SH-SY5Y (cell line): ENCODE results near the gene ABCA12.

Source experiments
- GATA2 ChIP-seq: IDR thresholded peaks from 2 replicates; pipeline ENCODE4 v1.6.1; 2011; ENCODE audit warnings: mild to moderate bottlenecking, low read depth, low read length
- GATA3 ChIP-seq: IDR thresholded peaks from 2 replicates; pipeline ENCODE4 v1.6.1; 2011; ENCODE audit warnings: low read depth, mild to moderate bottlenecking, low read length, moderate library complexity

GRCh38 chr2:215160081-215160480 is 21.7 kb upstream of the ABCA12 start:
- TF ChIP-seq GATA3 (no peak), GATA2 (no peak)
